Brain microvascular endothelial cell (primary cell): ENCODE measurements around the gene AK9.

Experiments used
- DNase-seq: peaks from one replicate; pipeline ENCODE4 v3.0.0-alpha.2; 2020
- H3K27ac ChIP-seq: fragments of 250-450 bp; sonication (Bioruptor Pico); 2 replicates; pipeline ENCODE4 v1.5.1; 2020; ENCODE audit warnings: mild to moderate bottlenecking, moderate library complexity
- H3K27me3 ChIP-seq: fragments of 250-450 bp; sonication (Bioruptor Pico); replicated peaks from 2 replicates; pipeline ENCODE4 v1.5.1; 2020; ENCODE audit warnings: mild to moderate bottlenecking
- H3K36me3 ChIP-seq: fragments of 250-450 bp; sonication (Bioruptor Pico); replicated peaks from 2 replicates; pipeline ENCODE4 v1.5.1; 2020; ENCODE audit warnings: mild to moderate bottlenecking
- H3K4me3 ChIP-seq: 2 replicates; pipeline ENCODE4 v1.5.1; 2011; ENCODE audit warnings: low read depth, mild to moderate bottlenecking, control low read depth, low read length, moderate library complexity
- CTCF ChIP-seq: IDR thresholded peaks from 2 replicates; pipeline ENCODE4 v1.5.1; 2011; ENCODE audit warnings: low read depth, mild to moderate bottlenecking, moderate library complexity, low read length, control low read depth, inconsistent platforms; ENCODE audit errors: missing control alignments
- in situ Hi-C: cut with HindIII; loops from 2 replicates; pipeline ENCODE4 v1.10.0; 2017; ENCODE audit warnings: low sequenced_read_pairs, low pct_ligation_motif_present

Gene AK9

GRCh38 chr6:109690737-109691621 lies at the start of gene AK9, which contains the start of gene FIG4:
AK9 (minus strand) TSS chr6:109691202; CDS start chr6:109675745, 15,457 bp downstream.
FIG4 (plus strand) TSS chr6:109691296; CDS start chr6:109691436, 140 bp downstream.
- TF ChIP-seq CTCF: peak; percentile 56
- Histone ChIP-seq H3K4me3 (peak within 1 kb of the TSS; percentile 64), H3K27me3 (no peaks in the 10 kb centered on the region), H3K27ac (peak within 1 kb of the TSS; percentile 26), H3K36me3 (no peaks in the 10 kb centered on the region)
- peak; percentile 91 for DNase-seq
- in situ Hi-C loops: no loop called here

GRCh38 chr6:109740787-109741186 lies 49.8 kb upstream of the AK9 start:
- TF ChIP-seq CTCF: no peak
- Histone ChIP-seq H3K27ac (no peak overlapping the region), H3K36me3 (no peaks in the 10 kb centered on the region), H3K27me3 (no peaks in the 10 kb centered on the region), H3K4me3 (no peak overlapping the region)
- no peak for DNase-seq
- in situ Hi-C loops: no loop called here

- H3K4me3 ChIP-seq: no peak overlapping the region
- in situ Hi-C loops: no loop called here
- no peak overlapping the region for H3K27ac ChIP-seq
- no peaks in the 10 kb centered on the region for H3K36me3 ChIP-seq
- no peaks in the 10 kb centered on the region for H3K27me3 ChIP-seq
- TF ChIP-seq CTCF: no peak
- DNase-seq: no peak
Measured at GRCh38 chr6:109739686-109740085, 48.7 kb upstream of the AK9 start.

- Histone ChIP-seq H3K4me3 (no peak overlapping the region), H3K27me3 (no peaks in the 10 kb centered on the region), H3K27ac (no peak overlapping the region), H3K36me3 (no peaks in the 10 kb centered on the region)
- in situ Hi-C loops: no loop called here
- DNase-seq: no peak
- TF ChIP-seq CTCF: no peak
Measured at GRCh38 chr6:109738667-109739066, 47.7 kb upstream of the AK9 start.

- H3K36me3 ChIP-seq: no peaks in the 10 kb centered on the region
- in situ Hi-C loops: no loop called here
- no peak overlapping the region for H3K27ac ChIP-seq
- no peak for DNase-seq
- no peaks in the 10 kb centered on the region for H3K27me3 ChIP-seq
- no peak overlapping the region for H3K4me3 ChIP-seq
- no peak for TF ChIP-seq CTCF
Measured at GRCh38 chr6:109738255-109738654, 47.3 kb upstream of the AK9 start.
